Forelimb muscle (tissue), 1 donor: ENCODE measurements around the gene VPS33B. TPM values are rescaled to one million over a fixed set of nuclear protein-coding genes. Genes with fewer than 3 reads are reported as not detected.
"Not testable (repeated sequence)": the region's sequence is repeated elsewhere in the genome, so short reads cannot be mapped to it uniquely, and the experiment has no call there.

ENCODE experiments used
- DNase-seq: peaks from one replicate; pipeline ENCODE4 v3.0.0-alpha.2; 2013; ENCODE audit warnings: low read depth
- polyA plus RNA-seq: library from polyadenylated mRNA; unstranded; fragments of 120-200 nt; gene quantifications from one replicate; pipeline ENCODE4 v1.2.1, GENCODE V29; 2013; ENCODE audit not compliant: insufficient read length

Gene VPS33B
- polyA plus RNA-seq, 1 donor: 10.9 TPM

GRCh38 chr15:91032919-91033803, 10.8 kb upstream of the VPS33B start:
- DNase-seq: no peak

- DNase-seq: no peak
These were observed 9.4 kb upstream of the VPS33B start for GRCh38 chr15:91031796-91032195.

DNA sequence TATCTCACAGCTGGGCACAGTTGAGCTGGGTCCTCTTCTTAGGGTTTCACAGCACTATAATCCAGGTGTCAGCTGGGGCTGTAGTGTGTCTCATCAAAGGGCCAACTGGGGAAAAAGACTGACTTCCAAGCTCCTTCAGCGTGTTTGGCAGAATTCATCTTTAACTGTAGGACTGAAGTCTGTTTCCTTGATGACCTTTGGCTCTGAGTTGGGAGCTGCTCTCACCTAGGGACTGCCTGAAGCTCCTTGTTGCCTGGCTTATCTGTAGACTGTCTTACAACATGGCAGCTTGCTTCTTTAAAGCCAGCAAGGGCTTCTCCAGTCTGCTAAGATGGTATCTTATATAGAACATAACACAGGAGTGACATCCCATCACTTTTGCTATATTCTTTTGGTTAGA, 5.3 kb upstream of the VPS33B start:
- no peak for DNase-seq

- no peak for DNase-seq
These were observed 1.3 kb upstream of the VPS33B start for GRCh38 chr15:91023720-91024119.

DNA sequence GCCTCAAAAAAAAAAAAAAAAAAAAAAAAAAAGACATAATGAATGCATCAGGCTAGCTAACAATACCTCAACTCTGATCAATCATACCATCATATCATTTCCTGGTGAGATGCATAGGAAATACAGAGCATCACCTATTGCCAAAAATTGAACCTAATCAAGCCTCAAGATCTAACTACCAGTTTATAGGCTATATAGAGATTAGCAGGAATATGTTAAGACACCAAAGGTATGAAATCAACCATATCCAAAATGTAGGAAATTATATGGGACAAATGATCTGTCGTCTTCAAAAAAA, 387 bp upstream of the VPS33B start:
- no peak for DNase-seq

GRCh38 chr15:91021516-91022074, 799 bp downstream of the VPS33B start:
- no peak for DNase-seq

- no peak for DNase-seq
These were observed 4.2 kb downstream of the VPS33B start for GRCh38 chr15:91018158-91018557.

DNA sequence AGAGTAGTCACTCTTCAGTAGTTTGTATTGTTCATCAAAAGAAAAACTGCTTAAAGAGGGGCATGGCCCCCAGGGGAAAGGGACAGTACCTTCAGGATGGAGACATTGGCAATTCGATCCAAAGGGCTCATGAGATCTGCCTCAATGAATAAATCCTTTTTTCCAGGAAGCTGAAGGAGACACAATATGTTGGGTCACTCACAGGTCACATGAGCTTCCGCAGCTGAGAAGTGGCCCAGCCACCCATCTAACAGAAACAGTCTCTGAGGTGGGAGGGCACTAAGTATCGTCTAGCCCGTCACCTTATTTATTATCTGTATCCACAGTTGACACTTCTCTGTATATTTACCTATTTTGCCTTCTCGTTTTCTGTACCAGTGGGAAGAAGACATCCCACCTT, 4.7 kb downstream of the VPS33B start:
- no peak for DNase-seq

GRCh38 chr15:91013701-91014100, 8.7 kb downstream of the VPS33B start:
- not testable (repeated sequence) for DNase-seq

DNA sequence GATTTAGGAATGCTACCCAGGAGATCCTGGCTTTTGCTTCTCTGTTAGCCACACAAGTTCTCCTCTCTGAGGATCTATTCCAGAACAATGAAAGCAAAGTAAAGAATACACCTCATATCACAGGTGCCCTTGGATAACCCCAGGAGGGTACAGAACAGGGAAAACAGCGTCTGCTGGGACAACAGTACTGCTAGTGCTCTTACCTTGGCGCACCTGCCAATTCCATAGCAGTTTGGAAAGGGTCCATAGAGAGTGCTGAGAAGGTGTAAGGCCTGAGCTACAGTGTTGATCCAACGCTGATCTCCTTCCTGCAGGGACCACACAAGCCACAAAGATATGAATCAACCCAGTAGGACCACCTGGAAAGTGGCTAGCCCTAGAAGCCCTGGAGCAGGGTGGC, 15.1 kb downstream of the VPS33B start:
- no peak for DNase-seq

DNA sequence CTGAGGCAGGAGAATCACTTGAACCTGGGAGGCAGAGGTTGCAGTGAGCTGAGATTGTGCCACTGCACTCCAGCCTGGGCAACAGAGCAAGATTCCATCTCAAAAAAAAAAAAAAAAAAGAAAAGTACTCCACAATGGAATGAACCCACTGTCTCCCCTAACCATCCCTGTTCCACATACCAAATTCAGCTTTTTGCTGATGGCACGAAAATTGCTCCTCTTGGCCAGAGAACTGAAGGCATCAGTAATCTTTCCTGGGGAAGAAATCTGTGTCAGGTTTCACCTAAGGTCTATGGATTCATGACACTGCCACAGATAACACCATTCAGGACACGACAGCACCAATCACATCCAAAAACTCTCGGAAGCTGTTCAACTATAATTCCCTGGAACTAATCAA, 21.2 kb downstream of the VPS33B start:
- DNase-seq: no peak

DNA sequence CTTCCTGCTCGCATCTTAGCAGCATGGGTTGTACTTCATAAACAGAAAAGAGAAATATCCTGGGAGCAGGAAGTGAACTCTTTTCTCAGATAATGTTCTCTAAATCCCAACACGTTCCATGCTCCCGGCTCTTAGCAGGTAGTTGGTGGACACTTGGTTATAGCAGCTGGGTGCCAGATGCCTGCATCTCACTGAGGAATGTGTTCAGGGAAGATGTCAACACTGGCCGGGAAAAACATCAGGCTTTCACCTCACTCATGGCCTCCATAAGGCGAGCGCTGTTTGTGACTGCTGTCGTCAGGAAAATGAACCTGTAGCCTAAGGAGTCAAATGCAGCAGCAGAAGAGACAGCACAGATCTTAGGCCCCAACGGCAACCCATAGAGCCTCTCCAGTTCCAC, 23.7 kb downstream of the VPS33B start:
- no peak for DNase-seq

- peak; percentile 88 for DNase-seq
These were observed 27.7 kb downstream of the VPS33B start, which contains the start of gene PRC1 for GRCh38 chr15:90994417-90995311. Gene PRC1, minus strand, starts transcription at chr15:90994535. Its CDS starts 118 bp downstream, at chr15:90994417.

DNA sequence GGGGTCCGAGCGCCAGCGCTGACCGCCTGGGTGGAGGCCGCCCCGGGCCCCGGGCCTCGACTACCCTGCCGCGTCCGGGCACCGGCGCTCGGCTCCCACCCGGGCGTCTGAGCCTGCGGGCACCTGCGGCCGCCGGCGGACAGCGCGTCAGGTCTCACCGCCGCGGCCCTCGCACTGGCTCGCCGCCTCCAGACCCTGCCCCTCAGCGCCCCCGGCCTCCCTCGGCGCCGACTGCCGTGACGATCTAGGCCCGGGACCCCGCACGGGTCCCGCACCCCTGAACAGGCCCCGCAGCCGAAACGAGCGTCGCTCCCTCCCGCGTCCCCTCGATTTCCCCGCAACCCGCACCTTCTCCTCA, 28.4 kb downstream of the VPS33B start:
- no peak for DNase-seq

- no peak for DNase-seq
These were observed 30.7 kb downstream of the VPS33B start for GRCh38 chr15:90991587-90992285.

- DNase-seq: no peak
These were observed 31.9 kb downstream of the VPS33B start for GRCh38 chr15:90990446-90990845.

DNA sequence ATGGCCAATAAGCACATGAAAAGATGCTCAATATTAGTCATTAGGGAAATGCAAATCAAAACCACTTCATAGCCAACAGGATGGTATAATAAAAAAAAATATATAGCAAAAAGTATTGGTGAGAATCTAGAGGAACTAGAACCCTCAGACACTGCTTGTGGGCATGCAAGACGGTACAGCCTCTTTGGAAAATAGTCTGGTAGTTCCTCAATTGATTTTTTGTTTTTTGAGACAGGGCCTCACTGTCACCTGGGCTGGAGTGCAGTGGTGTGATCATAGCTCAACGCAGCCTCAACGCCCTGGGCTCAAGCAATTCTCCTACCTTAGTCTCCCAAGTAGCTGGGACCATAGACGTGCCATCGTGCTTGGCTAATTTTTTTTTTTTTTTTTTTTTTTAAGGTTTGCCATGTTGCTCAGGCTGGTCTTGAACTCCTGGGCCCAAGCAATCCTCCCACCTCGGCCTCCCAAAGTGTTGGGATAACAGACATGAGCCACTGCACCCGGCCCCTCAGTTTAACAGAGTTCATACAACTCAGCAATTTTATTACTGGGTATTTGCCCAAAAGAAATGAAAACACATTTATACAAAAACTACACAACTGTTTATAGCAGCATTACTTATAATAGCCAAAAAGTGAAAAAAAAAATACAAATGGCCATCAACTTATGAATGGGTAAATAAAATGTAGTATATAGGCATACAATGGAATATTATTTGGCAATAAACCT, 33.2 kb downstream of the VPS33B start:
- DNase-seq: no peak

- no peak for DNase-seq
These were observed 34.1 kb downstream of the VPS33B start for GRCh38 chr15:90988296-90988695.

DNA sequence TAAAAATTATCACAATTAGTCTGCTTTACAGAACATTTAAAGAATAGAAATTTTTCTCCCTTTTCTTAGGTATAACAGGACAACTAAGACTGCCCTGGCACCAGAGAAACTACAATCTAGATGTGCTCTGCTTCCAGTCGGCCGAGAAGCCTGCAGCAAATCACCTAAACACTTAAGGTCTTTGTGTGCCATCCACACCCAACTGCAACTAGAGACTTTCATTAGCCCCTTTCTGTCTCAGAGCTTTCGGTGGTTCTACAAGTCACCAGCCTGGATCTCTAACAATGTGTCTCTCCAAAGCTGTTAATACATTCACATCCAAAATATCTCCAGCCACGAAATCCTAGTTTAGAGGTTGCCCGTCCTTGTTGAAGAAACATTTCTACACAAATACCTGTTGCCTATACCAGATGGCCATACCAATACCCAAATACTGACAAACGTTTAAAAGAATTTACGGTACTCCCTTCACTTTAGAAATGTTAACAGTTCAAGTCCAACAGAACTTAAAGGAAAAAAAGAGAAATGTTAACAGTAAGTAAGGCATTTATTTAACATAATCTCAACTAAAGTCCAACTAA, 34.7 kb downstream of the VPS33B start:
- DNase-seq: no peak

DNA sequence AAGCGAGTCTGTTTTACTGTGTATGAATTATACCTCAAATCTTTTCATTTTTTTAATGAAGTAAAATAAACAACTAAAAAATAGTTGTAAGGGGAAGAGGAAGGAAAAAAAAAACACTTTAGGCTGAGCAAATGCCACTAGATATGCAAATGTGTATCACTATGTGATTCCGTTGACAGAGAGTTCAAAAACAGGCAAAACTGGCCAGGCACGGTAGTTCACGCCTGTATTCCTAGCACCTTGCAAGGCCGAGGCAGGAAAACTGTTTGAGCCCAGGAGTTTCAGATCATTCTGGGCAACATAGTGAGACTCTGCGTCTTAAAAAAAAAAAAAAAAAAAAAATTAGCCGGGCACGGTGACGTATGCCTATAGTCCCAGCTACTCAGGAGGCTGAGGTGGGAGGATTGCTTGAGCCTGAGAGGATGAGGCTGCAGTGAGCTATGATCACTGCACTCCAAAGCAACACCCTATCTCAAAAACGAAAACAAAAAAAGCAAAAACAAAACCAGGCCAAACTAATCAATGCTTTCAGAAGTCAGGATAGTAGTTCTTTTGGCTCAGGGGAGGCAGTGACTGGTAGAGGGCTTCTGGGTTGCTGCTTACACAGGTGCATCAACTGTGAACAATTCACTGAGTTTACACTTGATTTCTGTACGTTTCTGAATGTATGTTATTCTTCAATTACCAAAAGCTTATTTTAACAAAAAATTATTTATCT, 35.4 kb downstream of the VPS33B start:
- no peak for DNase-seq
